RWPE1 (cell line): ENCODE data around the gene ERBB3.

Source experiments
- CTCF ChIA-PET: fragments of 350-600 bp; sonication (Branson Sonifier 250); formaldehyde crosslinking; extraction: SDS; loops from one replicate; lab custom pipeline; 2021; lab: Yijun Ruan, JAX
- POLR2A ChIA-PET: fragments of 400-600 bp; formaldehyde crosslinking; extraction: SDS; loops from one replicate; lab custom pipeline; 2020; ENCODE audit warnings: antibody characterized with exemption; ENCODE audit not compliant: low non-redundant PET; lab: Yijun Ruan, JAX
- DNase-seq: peaks from one replicate; pipeline ENCODE4 v3.0.0; 2012; ENCODE audit warnings: low spot score
- H3K27ac ChIP-seq: fragments of 450-650 bp; 2 replicates; pipeline ENCODE4 v1.5.1; 2017
- TF ChIP-seq, protein P1 (sequence below): fragments of 450-650 bp; conservative IDR thresholded peaks from 2 replicates; pipeline ENCODE4 v1.5.1; 2017; ENCODE audit warnings: low read depth, mild to moderate bottlenecking

Gene ERBB3

DNA sequence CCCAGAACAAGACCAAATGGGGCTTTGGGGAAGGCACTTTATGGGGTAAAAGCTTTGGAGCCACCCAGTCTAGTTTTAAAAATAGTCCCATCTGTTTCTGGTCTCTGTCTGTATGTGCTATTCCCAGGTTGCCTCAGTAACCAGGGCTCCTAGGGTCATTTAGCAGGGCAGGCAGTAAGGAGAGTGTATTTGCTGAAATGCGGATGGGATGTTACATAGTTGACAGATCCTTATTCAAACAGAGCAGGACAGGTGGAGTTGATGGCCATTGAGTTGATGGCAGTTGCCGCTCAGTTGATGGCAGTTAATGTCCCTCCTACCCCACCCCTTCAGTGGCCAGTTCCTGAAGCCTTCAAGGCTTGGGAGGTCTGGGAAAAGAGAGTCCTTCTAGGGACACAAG lies 42.7 kb downstream of the ERBB3 start:
- ChIA-PET POLR2A (interaction anchor here (0.6 kb wide), 1 partner anchor 19 kb away, joined by 4 read pairs; no protein-coding TSS in a partner anchor), CTCF (interaction anchor here (0.7 kb wide), 1 partner anchor 19 kb away, joined by 3 read pairs; no protein-coding TSS in a partner anchor)
- H3K27ac ChIP-seq, result no peak overlapping the region
- TF ChIP-seq, protein P1, sequence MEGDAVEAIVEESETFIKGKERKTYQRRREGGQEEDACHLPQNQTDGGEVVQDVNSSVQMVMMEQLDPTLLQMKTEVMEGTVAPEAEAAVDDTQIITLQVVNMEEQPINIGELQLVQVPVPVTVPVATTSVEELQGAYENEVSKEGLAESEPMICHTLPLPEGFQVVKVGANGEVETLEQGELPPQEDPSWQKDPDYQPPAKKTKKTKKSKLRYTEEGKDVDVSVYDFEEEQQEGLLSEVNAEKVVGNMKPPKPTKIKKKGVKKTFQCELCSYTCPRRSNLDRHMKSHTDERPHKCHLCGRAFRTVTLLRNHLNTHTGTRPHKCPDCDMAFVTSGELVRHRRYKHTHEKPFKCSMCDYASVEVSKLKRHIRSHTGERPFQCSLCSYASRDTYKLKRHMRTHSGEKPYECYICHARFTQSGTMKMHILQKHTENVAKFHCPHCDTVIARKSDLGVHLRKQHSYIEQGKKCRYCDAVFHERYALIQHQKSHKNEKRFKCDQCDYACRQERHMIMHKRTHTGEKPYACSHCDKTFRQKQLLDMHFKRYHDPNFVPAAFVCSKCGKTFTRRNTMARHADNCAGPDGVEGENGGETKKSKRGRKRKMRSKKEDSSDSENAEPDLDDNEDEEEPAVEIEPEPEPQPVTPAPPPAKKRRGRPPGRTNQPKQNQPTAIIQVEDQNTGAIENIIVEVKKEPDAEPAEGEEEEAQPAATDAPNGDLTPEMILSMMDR, result no peak
- no peak for DNase-seq

DNA sequence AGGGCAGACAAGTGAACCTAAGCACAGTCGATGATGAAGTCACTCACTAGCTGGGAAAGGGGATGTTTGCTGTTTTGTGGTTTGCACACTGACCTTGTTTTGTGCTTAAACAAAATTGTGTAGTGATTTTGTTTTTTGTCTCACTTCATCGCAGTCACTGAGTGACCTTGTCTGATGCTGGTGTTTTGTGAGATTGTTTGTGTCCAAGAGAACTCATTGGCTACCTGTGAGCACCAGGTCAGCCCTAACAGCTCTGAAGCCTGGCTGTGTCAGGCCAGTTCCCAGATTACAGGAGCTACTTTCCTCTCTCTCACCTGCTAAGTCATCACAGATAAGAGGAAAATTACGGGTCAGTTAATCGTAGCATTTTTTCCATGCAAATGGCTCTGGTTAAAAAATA lies 44.2 kb downstream of the ERBB3 start:
- no peak for DNase-seq
- ChIA-PET CTCF (interaction anchor here (0.5 to 1.5 kb wide), 3 partner anchors 32 to 380 kb away, joined by 3 to 4 read pairs (median 3); partner anchors contain the start of gene SMARCC2), POLR2A (interaction anchor here (0.6 kb wide), 1 partner anchor 47 kb away, joined by 3 read pairs; no protein-coding TSS in a partner anchor)
- TF ChIP-seq, protein P1, result no peak
- H3K27ac ChIP-seq, result no peak overlapping the region

DNA sequence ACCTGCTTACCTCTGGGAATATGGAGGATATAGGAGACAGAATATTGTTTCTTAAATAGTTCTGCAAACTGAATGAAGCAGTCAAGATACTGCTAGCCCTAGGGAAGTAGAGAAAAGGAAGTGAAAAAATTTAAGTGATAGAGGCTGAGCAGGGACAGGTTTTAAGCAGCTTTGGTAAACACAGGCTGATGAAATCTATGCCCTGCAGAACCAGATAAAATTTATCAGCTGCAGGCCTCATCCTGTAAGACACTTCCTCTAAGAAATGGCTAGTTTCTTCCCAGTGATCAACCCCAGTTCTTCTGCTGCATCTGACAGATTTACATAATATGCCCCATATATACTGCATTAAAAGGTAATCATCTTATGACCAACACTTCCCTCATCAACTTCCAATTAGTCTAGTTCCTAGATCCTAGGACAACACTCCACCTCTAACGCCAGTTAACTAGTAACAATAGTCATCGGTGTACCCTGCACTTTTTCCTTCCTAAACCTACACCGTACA lies 46.8 kb downstream of the ERBB3 start:
- POLR2A ChIA-PET, result no interaction called here
- DNase-seq, result no peak
- no peak overlapping the region for H3K27ac ChIP-seq
- CTCF ChIA-PET, result interaction anchor here (0.7 to 2.7 kb wide), 3 partner anchors 17 to 95 kb away, joined by 3 to 21 read pairs (median 5); partner anchors contain the start of genes RNF41 and SMARCC2
- TF ChIP-seq, protein P1, result no peak

DNA sequence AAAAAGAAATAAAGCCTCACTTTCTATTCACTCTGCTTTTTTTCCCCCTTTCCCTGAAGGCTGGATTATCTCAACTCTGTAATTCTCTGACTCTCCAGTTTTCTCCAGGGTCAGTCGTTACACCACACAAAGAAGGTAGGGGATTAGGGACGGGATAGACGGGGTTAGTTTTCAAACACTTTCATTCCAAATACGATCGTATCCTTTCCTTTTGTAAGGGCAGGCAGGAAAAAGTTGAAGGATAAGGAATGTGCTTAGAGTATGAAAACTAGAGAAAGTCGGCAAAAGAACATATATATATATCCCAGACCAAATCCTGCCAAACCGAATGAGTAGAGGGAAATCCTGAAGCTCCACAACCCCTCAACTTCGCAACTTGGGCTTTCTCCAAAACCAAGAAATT lies 47.5 kb downstream of the ERBB3 start:
- DNase-seq, result no peak
- H3K27ac ChIP-seq, result peak overlapping the region; percentile 91
- ChIA-PET POLR2A (interaction anchor here (0.8 to 1.4 kb wide), 3 partner anchors 9 to 62 kb away, joined by 3 to 6 read pairs (median 4); partner anchors contain the start of genes SMARCC2 and ZC3H10), CTCF (interaction anchor here (0.6 to 2.7 kb wide), 3 partner anchors 18 to 61 kb away, joined by 3 to 21 read pairs (median 4); partner anchors contain the start of gene SMARCC2)
- TF ChIP-seq, protein P1, result no peak

DNA sequence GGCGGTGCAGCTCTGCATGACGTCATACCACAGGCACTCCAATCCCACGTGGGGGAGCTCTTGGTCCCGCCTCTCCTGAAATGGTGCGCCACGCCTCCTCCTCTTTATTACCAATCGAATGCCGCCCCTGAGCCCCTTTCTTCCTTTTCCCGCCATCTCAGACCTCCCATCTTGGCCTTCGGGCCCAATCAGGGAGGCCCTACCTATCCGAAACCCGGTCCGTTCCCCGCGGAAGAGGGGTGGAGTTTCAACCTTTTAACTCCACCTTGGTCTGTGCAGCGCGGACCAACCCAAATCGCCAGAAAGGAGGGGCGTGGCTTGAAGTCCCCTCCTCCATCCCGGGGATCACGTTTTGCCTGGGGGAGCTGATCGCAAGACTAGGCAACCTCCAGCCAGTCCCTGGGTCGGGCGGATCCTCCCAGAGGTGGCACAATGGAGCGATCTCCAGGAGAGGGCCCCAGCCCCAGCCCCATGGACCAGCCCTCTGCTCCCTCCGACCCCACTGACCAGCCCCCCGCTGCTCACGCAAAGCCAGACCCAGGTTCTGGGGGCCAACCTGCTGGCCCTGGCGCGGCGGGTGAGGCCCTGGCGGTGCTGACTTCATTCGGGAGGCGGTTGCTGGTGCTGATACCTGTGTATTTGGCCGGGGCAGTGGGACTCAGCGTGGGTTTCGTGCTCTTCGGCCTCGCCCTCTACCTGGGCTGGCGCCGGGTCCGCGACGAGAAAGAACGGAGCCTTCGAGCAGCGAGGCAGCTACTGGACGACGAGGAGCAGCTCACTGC lies 48.1 kb downstream of the ERBB3 start, which contains the start of gene ESYT1:
TSS of gene ESYT1 (plus strand) at position 380 of the 782 bp plus-strand sequence. CDS start at position 433, 53 bp downstream.
- ChIA-PET POLR2A (interaction anchor here (0.6 to 1.4 kb wide), 6 partner anchors 10 to 231 kb away, joined by 3 to 8 read pairs (median 4); partner anchors contain the start of genes SMARCC2 and ZC3H10), CTCF (interaction anchor here (0.6 to 2.7 kb wide), 6 partner anchors 17 to 131 kb away, joined by 3 to 21 read pairs (median 4); partner anchors contain the start of genes MYL6B and SMARCC2)
- H3K27ac ChIP-seq, result peak within 1 kb of the TSS; percentile 91
- DNase-seq, result peak; percentile 99
- TF ChIP-seq, protein P1, result no peak
